ENCODE data around the gene PODNL1.

DNA sequence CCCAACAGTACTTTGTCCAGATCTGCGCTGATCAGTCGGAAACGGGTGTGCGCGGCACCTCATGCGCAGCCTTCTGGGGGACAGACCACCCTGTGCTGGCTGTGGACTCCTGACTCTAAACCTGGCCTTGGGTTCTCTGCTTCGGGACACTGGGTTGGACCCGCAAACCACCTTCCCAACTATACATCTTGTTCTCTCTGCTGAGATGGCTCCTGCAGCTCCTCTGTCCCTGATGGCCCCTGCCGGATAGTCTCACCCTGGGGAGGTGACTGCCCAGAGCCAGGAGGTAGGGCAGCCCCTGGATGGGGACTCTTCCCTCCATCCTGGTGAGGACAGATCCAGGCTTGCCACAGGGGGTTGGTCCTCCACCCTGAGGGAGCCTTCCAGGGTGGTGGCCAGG, 44.6 kb upstream of the PODNL1 start:
- TF ChIP-seq POLR2A (IDR thresholded peaks at IDR 0.05; ENCODE audit: control extremely low read depth in 1 of 2, low read depth in 2 of 2, low read length in 2 of 2) (no peak), SRF (IDR thresholded peaks at IDR 0.05; ENCODE audit: low read depth, low read length) (no peak), USF2 (IDR thresholded peaks at IDR 0.05; ENCODE audit: low read length) (no peak), POU5F1 (IDR thresholded peaks at IDR 0.05; ENCODE audit: low read depth, low read length) (no peak), POLR2AphosphoS5 (IDR thresholded peaks at IDR 0.05; ENCODE audit: low read depth, low read length) (no peak), NRF1 (IDR thresholded peaks at IDR 0.05; ENCODE audit: low read depth, low read length) (no peak), CREB1 (IDR thresholded peaks at IDR 0.05) (no peak), ATF2 (IDR thresholded peaks at IDR 0.05; ENCODE audit: low read length) (no peak), ATF3 (IDR thresholded peaks at IDR 0.05; ENCODE audit: insufficient read depth, low read depth, low read length) (no peak), CBX5 (IDR thresholded peaks at IDR 0.05; ENCODE audit: low read depth, low read length) (no peak), RAD21 (IDR thresholded peaks at IDR 0.05 in 1 of 2, conservative IDR thresholded peaks at IDR 0.05 in 1 of 2; ENCODE audit: low read depth in 2 of 2, low read length in 2 of 2) (no peak), BCL11A (IDR thresholded peaks at IDR 0.05; ENCODE audit: low read depth in 2 of 2, low read length in 2 of 2) (no peak)
- TF ChIP-seq, protein P1, sequence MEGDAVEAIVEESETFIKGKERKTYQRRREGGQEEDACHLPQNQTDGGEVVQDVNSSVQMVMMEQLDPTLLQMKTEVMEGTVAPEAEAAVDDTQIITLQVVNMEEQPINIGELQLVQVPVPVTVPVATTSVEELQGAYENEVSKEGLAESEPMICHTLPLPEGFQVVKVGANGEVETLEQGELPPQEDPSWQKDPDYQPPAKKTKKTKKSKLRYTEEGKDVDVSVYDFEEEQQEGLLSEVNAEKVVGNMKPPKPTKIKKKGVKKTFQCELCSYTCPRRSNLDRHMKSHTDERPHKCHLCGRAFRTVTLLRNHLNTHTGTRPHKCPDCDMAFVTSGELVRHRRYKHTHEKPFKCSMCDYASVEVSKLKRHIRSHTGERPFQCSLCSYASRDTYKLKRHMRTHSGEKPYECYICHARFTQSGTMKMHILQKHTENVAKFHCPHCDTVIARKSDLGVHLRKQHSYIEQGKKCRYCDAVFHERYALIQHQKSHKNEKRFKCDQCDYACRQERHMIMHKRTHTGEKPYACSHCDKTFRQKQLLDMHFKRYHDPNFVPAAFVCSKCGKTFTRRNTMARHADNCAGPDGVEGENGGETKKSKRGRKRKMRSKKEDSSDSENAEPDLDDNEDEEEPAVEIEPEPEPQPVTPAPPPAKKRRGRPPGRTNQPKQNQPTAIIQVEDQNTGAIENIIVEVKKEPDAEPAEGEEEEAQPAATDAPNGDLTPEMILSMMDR (IDR thresholded peaks at IDR 0.05; ENCODE audit: control extremely low read depth in 1 of 3, insufficient read depth in 1 of 3, low read depth in 1 of 3, low read length in 3 of 3) = no peak
- TF ChIP-seq, protein P2, sequence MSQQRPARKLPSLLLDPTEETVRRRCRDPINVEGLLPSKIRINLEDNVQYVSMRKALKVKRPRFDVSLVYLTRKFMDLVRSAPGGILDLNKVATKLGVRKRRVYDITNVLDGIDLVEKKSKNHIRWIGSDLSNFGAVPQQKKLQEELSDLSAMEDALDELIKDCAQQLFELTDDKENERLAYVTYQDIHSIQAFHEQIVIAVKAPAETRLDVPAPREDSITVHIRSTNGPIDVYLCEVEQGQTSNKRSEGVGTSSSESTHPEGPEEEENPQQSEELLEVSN (IDR thresholded peaks at IDR 0.05) = no peak

Data from H1 (cell line).